DMS53 (cell line): ENCODE results near the gene SOBP.
"Not testable (repeated sequence)": the region's sequence is repeated elsewhere in the genome, so short reads cannot be mapped to it uniquely, and the experiment has no call there.

Experiments used
- DNase-seq: peaks from one replicate; lab custom pipeline; 2025; lab: John Stamatoyannopoulos, UW

SOBP gene

GRCh38 chr6:107550906-107551305 is 61.0 kb downstream of the SOBP start:
- no peak for DNase-seq

- DNase-seq: not testable (repeated sequence)
Observed at GRCh38 chr6:107553121-107553520, 63.2 kb downstream of the SOBP start.

GRCh38 chr6:107554326-107554725 is 64.4 kb downstream of the SOBP start:
- DNase-seq: no peak

GRCh38 chr6:107554918-107555317 is 65.0 kb downstream of the SOBP start:
- no peak for DNase-seq

GRCh38 chr6:107555449-107555848 is 65.5 kb downstream of the SOBP start:
- no peak for DNase-seq

GRCh38 chr6:107556082-107556481 is 66.2 kb downstream of the SOBP start:
- no peak for DNase-seq

GRCh38 chr6:107557698-107558097 is 67.8 kb downstream of the SOBP start:
- DNase-seq: no peak

- DNase-seq: peak; percentile 10
Observed at GRCh38 chr6:107560657-107561056, 70.7 kb downstream of the SOBP start.

- DNase-seq: no peak
Observed at GRCh38 chr6:107561306-107561705, 71.4 kb downstream of the SOBP start.

GRCh38 chr6:107563694-107564588 is 74.0 kb downstream of the SOBP start:
- no peak for DNase-seq

- DNase-seq: no peak
Observed at GRCh38 chr6:107564589-107564951, 74.7 kb downstream of the SOBP start.

- no peak for DNase-seq
Observed at GRCh38 chr6:107565165-107565723, 75.3 kb downstream of the SOBP start.

GRCh38 chr6:107567643-107568042 is 77.7 kb downstream of the SOBP start:
- no peak for DNase-seq

GRCh38 chr6:107569473-107569872 is 79.6 kb downstream of the SOBP start:
- DNase-seq: no peak

- DNase-seq: no peak
Observed at GRCh38 chr6:107571354-107571753, 81.4 kb downstream of the SOBP start.

- no peak for DNase-seq
Observed at GRCh38 chr6:107572886-107573285, 83.0 kb downstream of the SOBP start.

GRCh38 chr6:107574856-107575255 is 84.9 kb downstream of the SOBP start:
- no peak for DNase-seq

- DNase-seq: no peak
Observed at GRCh38 chr6:107576852-107577251, 86.9 kb downstream of the SOBP start.

GRCh38 chr6:107578642-107579341 is 88.9 kb downstream of the SOBP start:
- DNase-seq: no peak

GRCh38 chr6:107579456-107580056 is 89.6 kb downstream of the SOBP start:
- DNase-seq: no peak

GRCh38 chr6:107582086-107582485 is 92.2 kb downstream of the SOBP start:
- no peak for DNase-seq

- no peak for DNase-seq
Observed at GRCh38 chr6:107584726-107585125, 94.8 kb downstream of the SOBP start.
